ENCODE results near the gene GPBP1L1.
"Not testable (repeated sequence)": the region's sequence is repeated elsewhere in the genome, so short reads cannot be mapped to it uniquely, and the experiment has no call there.

The GPBP1L1 gene, protein sequence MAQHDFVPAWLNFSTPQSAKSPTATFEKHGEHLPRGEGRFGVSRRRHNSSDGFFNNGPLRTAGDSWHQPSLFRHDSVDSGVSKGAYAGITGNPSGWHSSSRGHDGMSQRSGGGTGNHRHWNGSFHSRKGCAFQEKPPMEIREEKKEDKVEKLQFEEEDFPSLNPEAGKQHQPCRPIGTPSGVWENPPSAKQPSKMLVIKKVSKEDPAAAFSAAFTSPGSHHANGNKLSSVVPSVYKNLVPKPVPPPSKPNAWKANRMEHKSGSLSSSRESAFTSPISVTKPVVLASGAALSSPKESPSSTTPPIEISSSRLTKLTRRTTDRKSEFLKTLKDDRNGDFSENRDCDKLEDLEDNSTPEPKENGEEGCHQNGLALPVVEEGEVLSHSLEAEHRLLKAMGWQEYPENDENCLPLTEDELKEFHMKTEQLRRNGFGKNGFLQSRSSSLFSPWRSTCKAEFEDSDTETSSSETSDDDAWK

DNA sequence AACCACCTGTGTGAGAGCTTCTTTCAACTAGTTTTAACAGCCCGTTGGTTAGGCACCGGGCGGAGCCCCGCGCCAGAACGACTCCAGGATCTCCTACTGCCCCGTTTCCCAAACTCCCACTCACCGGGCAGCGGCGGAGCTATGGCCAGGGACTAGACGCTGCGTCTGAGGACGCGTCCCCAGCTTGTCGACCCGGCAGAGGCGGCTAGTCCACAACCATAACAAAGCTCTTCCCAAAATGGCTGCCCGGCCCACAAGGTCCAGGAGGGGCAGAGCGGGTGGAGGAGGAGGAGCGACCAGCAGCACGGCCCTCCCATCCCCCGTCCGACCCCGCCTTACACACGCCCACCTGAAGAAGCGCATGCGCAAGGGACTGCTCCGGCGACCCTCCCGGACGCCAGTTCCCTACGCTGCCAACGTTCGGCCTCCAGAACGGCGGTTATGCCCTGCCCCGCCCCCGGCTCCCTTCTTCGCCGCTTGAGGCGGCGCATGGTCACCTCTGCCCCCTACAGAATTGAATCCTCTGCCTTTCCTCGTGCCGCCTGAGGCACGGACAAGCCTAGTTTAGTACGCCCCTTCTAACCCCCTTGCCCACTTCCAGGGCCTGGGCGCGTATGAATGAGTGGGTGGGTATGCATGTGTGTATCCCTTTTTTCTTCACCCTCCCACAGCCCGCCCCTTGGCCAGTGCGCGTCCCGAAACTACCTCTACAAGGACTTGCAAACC is at the start of gene GPBP1L1:
TSS of gene GPBP1L1 (minus strand) at position 246 of the 726 bp plus-strand sequence. CDS start 27,446 bp downstream, outside the sequence.
- peak; percentile 93 for DNase-seq (ENCODE audit: low read depth)

DNA sequence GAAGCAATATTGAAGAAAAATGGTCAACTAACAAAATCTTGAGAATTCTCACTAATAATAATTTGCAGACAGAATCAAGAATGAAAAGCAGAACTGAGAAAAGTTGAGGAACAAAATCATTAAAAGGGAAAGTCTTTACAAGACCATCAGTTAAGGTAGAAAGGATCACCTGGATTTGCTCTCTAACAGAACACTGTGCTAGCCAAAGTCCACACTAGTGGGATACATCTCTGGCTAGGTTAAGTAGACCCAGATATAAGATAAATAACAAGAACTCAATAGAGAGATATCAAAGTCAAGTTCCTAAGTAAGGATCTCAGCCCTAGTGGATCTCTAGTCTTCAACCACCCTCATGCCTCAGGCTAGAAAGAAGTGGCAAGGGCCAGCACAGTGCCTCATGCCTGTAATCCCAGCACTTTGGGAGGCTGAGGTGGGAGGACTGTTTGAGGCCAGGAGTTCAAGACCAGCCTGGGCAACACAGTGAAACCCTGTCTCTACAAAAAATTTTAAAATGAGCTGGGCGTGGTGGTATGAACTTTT is 44.5 kb upstream of the GPBP1L1 start:
- DNase-seq (ENCODE audit: low read depth) = no peak

DNA sequence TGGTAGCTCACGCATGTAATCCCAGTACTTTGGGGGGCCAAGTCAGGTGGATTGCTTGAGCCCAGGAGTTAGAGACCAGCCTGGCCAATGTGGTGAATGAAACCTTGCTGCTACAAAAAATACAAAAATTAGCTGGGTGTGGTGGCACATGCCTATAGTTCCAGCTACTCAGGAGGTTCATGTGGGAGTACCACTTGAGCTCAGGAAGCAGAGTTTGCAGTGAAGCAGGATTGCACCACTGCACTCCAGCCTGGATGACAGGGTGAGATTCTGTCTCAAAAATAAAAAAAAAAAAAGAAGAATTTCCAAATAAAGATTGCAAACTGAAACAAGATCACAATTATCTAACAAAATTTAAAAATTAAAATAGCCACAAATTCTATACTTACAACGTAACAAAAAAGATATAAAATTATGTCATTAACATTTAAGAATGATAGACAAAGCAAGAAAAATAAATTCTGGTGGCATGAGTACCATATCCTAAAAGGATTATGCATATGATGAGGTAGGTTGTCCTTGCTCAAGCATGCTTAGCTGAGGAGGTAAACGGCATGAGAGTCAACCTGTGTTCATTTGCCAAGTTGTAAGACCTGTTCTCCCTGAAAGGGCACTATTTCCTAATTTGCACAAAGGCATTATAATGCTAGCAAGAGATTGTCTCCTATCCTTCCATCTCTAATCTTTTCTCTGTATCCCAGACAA is 43.9 kb upstream of the GPBP1L1 start:
- DNase-seq (ENCODE audit: low read depth) = no peak

DNA sequence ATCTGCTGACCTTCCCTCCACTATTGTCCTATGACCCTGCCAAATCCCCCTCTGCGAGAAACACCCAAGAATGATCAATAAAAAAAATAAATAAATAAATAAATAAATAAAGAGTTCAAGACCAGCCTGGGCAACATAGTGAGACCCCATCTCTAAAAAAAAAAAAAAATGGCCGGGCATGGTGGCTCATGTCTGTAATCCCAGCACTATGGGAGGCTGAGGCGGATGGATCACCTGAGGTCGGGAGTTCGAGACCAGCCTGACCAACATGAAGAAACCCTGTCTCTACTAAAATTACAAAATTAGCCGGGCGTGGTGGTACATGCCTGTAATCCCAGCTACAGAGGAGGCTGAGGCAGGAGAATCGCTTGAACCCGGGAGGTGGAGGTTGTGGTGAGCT is 39.7 kb upstream of the GPBP1L1 start:
- DNase-seq (ENCODE audit: low read depth) = not testable (repeated sequence)

DNA sequence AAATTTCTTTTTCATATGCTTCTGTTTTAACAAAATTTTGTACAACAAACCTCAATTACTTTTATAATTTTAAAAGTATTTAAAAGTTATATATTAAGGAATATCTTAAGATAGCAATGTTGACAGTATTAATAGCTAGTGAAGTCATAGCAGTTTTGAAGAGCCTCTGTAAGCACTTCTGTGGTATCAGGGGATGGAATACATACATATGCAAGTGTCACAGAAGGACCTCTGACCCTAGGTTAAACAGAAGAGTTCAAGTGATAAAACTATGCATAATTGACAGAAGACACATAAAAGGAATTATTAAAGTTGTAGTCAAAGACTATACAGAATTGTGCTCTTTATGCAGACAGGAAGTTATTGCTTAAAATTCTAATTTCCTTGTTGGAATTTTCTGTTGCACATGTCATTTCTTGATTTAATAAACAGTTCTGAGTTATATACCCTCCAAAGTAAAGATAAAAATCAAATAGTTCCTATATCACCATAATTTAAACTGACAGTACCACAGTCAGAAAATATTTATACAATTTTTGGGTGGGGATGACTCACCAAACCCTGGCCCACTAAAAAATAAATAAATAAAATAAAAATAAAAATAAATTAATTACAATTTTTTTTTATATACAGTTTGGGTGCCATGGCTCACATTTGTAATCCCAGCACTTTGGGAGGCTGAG is 37.1 kb upstream of the GPBP1L1 start:
- DNase-seq (ENCODE audit: low read depth) = no peak

DNA sequence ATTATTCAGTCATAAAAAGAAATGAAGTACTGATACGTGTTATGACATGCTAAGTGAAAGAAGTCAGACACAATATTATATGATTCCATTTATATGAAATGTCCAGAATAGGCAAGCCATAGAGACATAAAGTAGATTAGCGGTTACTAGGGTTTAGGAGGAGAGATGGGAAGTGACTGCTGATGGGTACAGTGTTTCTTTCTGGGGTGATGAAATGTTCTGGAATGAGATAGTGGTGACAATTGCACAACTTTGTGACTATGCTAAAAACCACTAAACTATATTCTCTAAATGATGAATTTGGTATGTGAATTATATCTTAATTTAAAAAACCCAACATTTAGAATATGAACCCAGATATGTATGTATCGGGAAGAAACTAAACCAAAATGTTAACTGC is 36.5 kb upstream of the GPBP1L1 start:
- DNase-seq (ENCODE audit: low read depth) = peak; percentile 10

DNA sequence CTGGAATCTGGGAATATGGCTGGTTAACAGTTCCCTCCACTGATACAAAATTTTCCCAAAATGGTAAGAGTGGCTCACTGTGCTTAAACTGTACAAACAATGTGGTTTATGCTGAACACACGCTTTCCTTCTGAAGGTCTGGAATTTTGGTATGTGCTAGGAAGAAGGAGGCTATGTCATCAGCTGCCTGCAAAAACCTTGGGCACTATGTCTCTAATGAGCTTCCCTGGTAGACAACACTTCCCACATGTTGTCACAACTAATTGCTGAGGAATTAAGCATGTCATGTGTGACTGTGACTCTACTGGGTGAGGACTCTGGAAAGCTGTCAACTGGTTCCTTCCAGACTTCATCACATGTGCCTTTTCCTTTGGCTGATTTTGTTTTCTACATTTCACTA is 34.9 kb upstream of the GPBP1L1 start:
- peak; percentile 28 for DNase-seq (ENCODE audit: low read depth)

DNA sequence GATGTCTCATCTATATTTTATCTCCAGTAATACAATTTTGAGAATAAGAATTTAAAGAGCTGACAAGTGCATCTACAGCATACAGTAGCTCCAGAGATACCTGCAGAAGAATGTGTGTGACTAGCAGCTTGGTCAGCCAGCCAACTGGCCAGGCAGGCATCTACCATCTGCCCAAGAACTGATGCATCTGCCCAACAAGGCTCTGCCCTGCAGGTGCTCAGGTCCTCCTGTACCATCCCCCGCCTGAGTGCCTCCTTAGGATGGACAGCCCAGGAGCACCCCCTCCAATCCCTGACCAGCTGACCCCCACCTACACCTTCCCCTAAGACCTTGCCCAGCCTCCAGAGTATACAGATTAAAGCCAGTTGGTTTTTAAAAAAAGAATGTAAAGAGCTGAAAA is 32.0 kb upstream of the GPBP1L1 start:
- no peak for DNase-seq (ENCODE audit: low read depth)

DNA sequence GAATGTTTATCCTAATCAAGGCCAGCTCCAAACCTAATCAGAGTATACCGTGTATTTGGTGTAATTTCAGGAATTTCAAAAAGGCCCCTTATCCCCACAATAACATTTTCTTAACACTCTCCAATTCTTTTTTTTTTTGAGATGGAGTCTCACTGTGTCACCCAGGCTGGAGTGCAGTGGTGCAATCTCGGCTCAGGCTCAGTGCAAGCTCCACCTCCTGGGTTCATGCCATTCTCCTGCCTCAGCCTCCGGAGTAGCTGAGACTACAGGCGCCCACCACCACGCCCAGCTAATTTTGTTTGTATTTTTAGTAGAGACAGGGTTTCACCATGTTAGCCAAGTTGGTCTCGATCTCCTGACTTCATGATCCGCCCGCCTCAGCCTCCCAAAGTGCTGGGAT is 31.1 kb upstream of the GPBP1L1 start:
- DNase-seq (ENCODE audit: low read depth) = not testable (repeated sequence)

DNA sequence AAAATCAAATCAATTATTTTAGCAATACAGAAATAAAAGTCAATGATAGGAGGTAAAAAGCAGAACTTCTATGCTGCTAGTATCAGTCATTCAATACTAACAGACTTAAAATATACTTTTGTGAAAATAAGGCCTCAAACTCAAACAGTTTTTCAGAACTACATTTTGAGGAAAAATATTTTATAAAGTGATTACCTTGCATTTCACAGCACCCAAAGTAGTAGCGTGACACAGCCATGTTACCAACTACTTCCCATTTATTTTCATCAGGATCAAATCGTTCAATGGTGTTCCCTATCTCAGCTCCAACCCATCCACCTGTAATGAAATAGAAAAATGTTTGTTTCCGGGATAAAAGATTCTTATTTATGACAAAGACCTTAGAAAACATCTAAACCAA is 30.4 kb upstream of the GPBP1L1 start:
- DNase-seq (ENCODE audit: low read depth) = no peak

DNA sequence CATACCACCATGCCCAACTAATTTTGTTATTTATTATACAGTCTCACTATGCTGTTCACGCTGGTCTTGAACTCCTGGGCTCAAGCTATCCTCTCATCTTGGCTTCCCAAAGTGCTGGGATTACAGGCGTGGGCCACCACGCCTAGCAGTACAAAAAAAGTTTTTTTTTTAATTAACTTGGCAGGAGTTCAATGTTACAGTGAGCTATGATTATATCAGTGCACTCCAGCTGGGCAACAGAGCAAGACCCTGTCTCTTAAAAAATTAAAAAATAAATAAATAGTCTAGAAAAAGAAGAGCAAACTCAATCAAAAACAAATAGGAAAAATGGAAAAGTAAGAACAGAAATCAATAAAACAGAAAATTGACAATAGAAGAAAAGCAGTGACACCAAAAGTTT is 27.4 kb upstream of the GPBP1L1 start:
- DNase-seq (ENCODE audit: low read depth) = no peak

DNA sequence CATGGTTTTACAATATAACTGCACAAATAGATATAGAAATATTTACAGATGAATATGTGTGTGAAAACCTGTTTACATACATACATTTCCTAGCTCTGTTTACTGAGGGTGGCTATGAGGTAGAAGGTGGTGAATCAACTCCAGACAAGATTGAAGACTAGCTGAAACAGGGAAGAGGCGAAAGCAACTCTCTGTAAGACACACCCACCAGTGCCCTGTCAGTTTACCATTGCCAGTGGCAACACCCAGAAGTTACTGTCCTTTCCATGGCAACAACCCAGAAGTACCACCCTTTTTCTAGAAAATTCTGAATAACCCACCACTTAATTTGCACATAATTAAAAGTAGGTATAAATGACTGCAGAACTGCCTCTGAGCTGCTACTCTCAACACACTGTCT is 18.3 kb upstream of the GPBP1L1 start:
- no peak for DNase-seq (ENCODE audit: low read depth)

DNA sequence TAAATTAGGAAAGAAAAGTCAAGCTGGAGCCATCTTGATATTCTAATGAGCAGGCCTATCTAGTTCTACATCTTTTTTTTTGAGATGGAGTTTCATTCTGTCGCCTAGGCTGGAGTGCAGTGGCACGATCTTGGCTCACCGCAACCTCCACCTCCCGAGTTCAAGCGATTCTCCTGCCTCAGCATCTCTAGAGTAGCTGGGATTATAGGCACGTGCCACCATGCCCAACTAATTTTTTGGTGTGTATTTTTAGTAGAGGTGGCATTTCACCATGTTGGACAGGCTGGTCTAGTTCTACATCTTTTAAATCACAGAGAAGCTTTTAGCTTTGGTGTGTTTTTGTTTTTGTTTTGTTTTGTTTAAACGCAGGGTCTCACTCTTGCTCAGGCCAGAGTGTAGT is 8.5 kb upstream of the GPBP1L1 start:
- no peak for DNase-seq (ENCODE audit: low read depth)

DNA sequence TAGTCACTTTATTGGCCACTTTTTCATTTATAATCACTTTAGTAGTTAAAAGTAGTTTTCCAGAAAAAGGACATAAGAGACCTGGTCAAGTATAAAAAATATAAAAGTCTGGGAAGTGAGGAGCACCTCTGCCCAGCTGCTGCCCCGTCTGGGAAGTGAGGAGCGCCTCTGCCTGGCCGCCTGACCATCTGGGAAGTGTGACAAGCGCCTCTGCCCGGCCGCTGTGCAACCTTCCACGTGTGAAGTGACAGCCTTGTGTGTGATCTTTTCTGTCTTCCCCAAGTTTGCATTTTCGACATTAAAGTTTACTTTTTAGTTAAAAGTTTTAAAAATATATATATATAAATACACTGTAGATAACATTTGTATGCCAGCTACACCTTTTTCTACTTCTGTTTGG is 7.5 kb upstream of the GPBP1L1 start:
- not testable (repeated sequence) for DNase-seq (ENCODE audit: low read depth)

DNA sequence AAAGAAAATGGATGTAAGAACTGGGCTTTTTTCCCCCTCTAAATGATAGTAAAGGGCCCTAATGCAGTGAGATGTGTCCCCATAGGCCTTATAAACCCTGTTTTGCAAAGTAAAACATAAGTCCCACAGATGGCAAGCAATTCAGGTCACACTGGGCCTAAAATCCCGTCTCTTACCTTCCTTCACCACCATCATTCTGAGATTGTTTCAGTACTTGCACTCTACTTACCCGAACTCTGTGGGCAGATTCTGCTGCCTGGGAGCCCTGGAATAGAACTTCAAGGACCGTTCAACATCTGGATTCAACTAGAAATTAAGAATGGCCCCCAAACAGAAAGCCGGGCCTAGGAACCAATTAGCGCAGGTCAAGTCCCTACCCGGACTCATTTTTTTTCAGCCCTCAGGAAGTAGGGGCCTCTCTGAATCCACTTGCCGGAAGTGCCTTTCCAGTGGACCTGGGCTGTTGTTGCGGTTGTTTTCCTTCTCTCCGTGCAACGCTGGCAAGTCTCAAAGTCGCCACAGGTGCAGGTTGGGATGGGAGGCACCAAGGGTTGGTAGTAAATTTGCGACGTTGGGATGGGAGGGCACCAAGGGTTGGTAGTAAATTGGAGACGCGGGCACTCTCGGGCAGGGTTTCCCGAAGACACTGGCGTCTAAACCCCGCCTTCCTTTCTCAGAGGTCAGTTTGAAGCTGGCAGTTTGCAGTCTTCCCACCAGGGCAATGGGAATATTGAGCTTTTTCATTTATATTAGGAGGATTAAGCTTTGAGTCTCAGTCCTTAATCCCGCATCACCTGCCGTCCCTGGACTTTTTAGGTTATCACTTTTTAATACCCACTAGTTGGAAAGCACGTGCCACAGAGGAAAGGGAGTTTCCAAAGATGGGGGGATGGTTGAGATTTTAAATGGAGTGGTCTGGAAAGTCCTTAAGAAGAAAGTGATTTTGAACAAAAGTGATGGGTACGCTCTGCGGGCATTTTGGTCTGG is 1.7 kb upstream of the GPBP1L1 start, which contains the start of gene TMEM69:
TSS of gene TMEM69 (plus strand) at position 428 of the 987 bp plus-strand sequence. CDS start 2,888 bp downstream, outside the sequence.
- DNase-seq (ENCODE audit: low read depth) = peak; percentile 87

DNA sequence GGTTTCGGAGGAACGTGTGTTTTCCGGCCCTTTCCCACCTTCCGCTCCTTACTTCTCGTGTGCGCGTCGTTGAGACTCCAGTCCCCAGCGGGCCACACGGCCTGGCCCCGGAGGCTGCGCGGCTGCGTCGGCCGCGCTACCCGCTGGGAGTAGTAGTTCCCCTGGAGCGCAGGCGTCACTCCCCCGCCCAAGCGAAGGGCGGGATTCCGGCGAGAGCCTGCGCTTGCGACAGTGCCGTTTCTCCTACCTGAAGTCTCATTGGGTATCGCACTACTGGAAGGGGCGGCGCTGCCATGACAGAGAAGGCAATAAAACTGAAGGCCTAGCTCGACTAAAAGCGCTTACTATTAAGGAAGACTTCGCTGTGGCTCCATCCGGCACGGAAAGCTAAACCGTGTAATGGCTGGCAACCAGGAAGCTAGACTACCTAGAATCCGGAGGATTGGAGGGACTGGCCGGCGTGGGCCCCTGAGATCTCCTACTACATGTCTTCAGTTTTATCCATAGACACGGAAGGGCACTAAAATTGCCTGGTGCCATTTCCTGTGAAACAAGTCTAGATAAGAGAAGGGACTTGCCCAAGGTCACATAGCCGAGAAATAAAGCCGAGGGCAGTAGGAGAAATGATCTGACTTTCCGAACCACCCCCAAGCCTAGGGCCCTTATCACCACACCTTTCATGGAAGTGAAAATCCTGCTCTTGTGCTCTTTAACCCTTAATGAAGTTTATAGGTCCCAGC is 851 bp upstream of the GPBP1L1 start:
- DNase-seq (ENCODE audit: low read depth) = peak; percentile 98

DNA sequence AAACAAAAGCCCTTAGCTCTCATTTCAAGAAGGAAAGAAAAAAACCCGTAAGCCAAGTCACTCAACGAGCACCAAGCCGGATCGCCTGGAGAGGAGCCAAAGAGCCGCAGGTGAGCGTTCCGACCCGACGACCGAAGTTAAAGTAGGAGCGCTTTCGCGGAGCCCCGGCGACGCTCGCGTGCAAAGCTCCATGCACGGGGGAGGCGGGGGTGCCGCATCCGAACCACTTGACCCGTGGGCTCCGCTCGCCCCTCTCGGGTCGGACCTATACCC is 382 bp downstream of the GPBP1L1 start:
- no peak for DNase-seq (ENCODE audit: low read depth)

DNA sequence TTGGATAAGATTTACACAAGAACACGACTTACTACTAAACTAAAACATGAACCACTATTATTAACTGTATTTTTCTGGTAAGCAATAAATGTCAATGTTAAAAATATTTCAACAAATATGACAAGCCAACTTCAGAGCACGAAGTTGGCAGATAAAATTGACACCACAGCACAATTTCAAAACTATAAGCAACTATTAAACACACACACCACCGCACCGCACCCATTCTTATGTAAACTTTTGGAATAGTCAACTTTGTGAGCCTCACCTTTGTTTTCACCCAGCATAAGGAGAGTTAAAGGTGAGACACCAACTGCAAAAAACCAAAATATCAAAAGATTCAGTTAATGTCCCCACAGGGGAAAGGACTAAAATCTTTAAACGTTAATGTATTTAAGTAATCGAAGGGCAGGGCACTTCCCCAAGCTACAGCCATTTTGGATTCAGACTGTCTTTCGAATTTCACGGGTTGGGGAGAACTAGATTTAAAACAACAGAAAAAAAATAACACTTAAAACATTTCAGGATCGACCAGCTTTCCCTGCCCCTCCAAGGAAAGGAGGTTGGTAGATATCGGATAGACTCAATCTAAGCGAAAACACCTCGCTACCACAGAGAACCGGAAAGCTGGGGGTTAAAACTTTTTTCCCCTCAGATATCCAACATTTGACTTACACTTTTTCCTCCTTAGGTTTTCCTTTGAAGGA is 872 bp downstream of the GPBP1L1 start:
- DNase-seq (ENCODE audit: low read depth) = no peak

DNA sequence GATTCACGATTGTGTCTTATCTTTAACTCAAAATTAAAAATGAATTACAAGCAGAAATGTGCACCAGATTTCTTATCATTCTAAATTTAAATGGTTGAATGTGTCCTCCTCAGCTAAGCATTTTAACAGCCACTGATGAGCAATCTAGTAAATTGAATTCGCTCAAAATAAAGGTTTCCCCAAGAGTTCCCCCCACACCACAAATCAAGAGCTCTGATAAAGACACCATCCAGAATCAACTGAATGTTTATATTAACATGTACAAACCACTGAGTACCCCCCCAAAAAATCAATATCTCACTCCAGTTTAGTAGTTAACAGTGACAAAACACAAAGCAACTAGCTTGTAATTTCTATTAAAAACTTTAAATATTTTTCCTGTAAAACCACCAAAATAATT is 1.9 kb downstream of the GPBP1L1 start:
- DNase-seq (ENCODE audit: low read depth) = no peak

Measured in GM04504 (cell line).